Myometrial cell (primary cell): ENCODE results near the gene TUBB4B. TPM values are rescaled to one million over a fixed set of nuclear protein-coding genes. Genes with fewer than 3 reads are reported as not detected.

Source experiments
- total RNA-seq: library from RNA; depleted of rRNA; stranded (reverse); fragments of >200 nt; gene quantifications from 2 replicates; pipeline ENCODE4 v1.2.3, GENCODE V29; 2015

TUBB4B gene
- total RNA-seq: 798 and 901 TPM in 2 replicates

GRCh38 chr9:137240841-137241489, at the start of gene TUBB4B:
TUBB4B (plus strand) TSS chr9:137241287; CDS start chr9:137241361, 74 bp downstream.

GRCh38 chr9:137200311-137201204, 40.5 kb upstream of the TUBB4B start, which contains the start of gene TPRN:
TPRN (minus strand) TSS chr9:137200741; CDS start chr9:137200711, 30 bp downstream.

GRCh38 chr9:137205126-137206069, 35.7 kb upstream of the TUBB4B start, which contains the start of the genes NDOR1 and TMEM203:
NDOR1 (plus strand) TSS chr9:137205700; CDS start chr9:137205778, 78 bp downstream.
TMEM203 (minus strand) TSS chr9:137205648; CDS start chr9:137205414, 234 bp downstream.

GRCh38 chr9:137222190-137223077, 18.7 kb upstream of the TUBB4B start, which contains the start of gene RNF208:
RNF208 (minus strand) TSS chr9:137222240; CDS start chr9:137221212, 1,028 bp downstream.

GRCh38 chr9:137224830-137225694, 16.0 kb upstream of the TUBB4B start, which contains the start of gene CYSRT1:
CYSRT1 (plus strand) TSS chr9:137225174; CDS start chr9:137225622, 448 bp downstream.

GRCh38 chr9:137227054-137227852, 13.8 kb upstream of the TUBB4B start, which contains the start of gene RNF224:
RNF224 (plus strand) TSS chr9:137227502; CDS start chr9:137228336, 834 bp downstream.

GRCh38 chr9:137230705-137231371, 10.2 kb upstream of the TUBB4B start, which contains the start of gene SLC34A3:
SLC34A3 (plus strand) TSS chr9:137230901; CDS start chr9:137231703, 802 bp downstream.

GRCh38 chr9:137251194-137251461, 10.0 kb downstream of the TUBB4B start, which contains the start of gene STPG3:
STPG3 (plus strand) TSS chr9:137251286; CDS start chr9:137251287, 1 bp downstream.

GRCh38 chr9:137254624-137255447, 13.7 kb downstream of the TUBB4B start, which contains the start of gene NELFB:
NELFB (plus strand) TSS chr9:137255327.

GRCh38 chr9:137277329-137278041, 36.4 kb downstream of the TUBB4B start, which contains the start of gene TOR4A:
TOR4A (plus strand) TSS chr9:137277726; CDS start chr9:137278690, 964 bp downstream.

Other genes with a start within 250 kb of the TUBB4B start
- gene PAXX, start 248.9 kb upstream of the TUBB4B start, total RNA-seq: 38.8 and 45.3 TPM in 2 replicates
- 21.6 and 29.6 TPM in 2 replicates for gene CLIC3, start 244.7 kb upstream of the TUBB4B start, total RNA-seq
- gene ABCA2, start 213.1 kb upstream of the TUBB4B start, total RNA-seq: 12.8 and 52.2 TPM in 2 replicates
- not detected in 2 replicates for gene FUT7, start 209.2 kb upstream of the TUBB4B start, total RNA-seq
- gene NPDC1, start 195.1 kb upstream of the TUBB4B start, total RNA-seq: 24.2 and 27.3 TPM in 2 replicates
- 0.58 TPM in 1 of 2 replicates, not detected in the other for gene ENTPD2, start 187.2 kb upstream of the TUBB4B start, total RNA-seq
- 17.3 and 17.5 TPM in 2 replicates for gene SAPCD2, start 170.7 kb upstream of the TUBB4B start, total RNA-seq
- 4.6 and 5.5 TPM in 2 replicates for gene UAP1L1, start 163.8 kb upstream of the TUBB4B start, total RNA-seq
- 122 and 133 TPM in 2 replicates for gene MAN1B1, start 154.3 kb upstream of the TUBB4B start, total RNA-seq
- 62.6 and 81.0 TPM in 2 replicates for gene DPP7, start 126.6 kb upstream of the TUBB4B start, total RNA-seq
- gene GRIN1, start 102.1 kb upstream of the TUBB4B start, total RNA-seq: not detected in 2 replicates
- not detected in 2 replicates for gene LRRC26, start 71.2 kb upstream of the TUBB4B start, total RNA-seq
- gene TMEM210, start 69.2 kb upstream of the TUBB4B start, total RNA-seq: not detected in 2 replicates
- gene ANAPC2, start 52.7 kb upstream of the TUBB4B start, total RNA-seq: 10.7 and 16.3 TPM in 2 replicates
- 69.1 and 154 TPM in 2 replicates for gene SSNA1, start 52.6 kb upstream of the TUBB4B start, total RNA-seq
- gene TPRN, start 40.5 kb upstream of the TUBB4B start, total RNA-seq: 9.2 and 14.7 TPM in 2 replicates
- gene TMEM203, start 35.6 kb upstream of the TUBB4B start, total RNA-seq: 36.5 and 50.7 TPM in 2 replicates
- 12.4 and 19.0 TPM in 2 replicates for gene NDOR1, start 35.6 kb upstream of the TUBB4B start, total RNA-seq
- not detected in 2 replicates for gene RNF208, start 19.0 kb upstream of the TUBB4B start, total RNA-seq
- 2.3 and 2.8 TPM in 2 replicates for gene CYSRT1, start 16.1 kb upstream of the TUBB4B start, total RNA-seq
- gene RNF224, start 13.8 kb upstream of the TUBB4B start, total RNA-seq: not detected in 2 replicates
- not detected in 2 replicates for gene SLC34A3, start 10.4 kb upstream of the TUBB4B start, total RNA-seq
- not detected in 2 replicates for gene STPG3, start 10.0 kb downstream of the TUBB4B start, total RNA-seq
- gene NELFB, start 14.0 kb downstream of the TUBB4B start, total RNA-seq: 55.5 and 60.5 TPM in 2 replicates
- 51.3 and 58.7 TPM in 2 replicates for gene TOR4A, start 36.4 kb downstream of the TUBB4B start, total RNA-seq
- 0.18 TPM in 1 of 2 replicates, not detected in the other for gene NRARP, start 61.0 kb downstream of the TUBB4B start, total RNA-seq
- gene EXD3, start 181.9 kb downstream of the TUBB4B start, total RNA-seq: 7.3 and 22.8 TPM in 2 replicates
- gene NOXA1, start 182.1 kb downstream of the TUBB4B start, total RNA-seq: 0.18 TPM in 1 of 2 replicates, not detected in the other
- gene ENTPD8, start 200.1 kb downstream of the TUBB4B start, total RNA-seq: 0.86 TPM in 1 of 2 replicates, not detected in the other
- 39.5 and 45.0 TPM in 2 replicates for gene NSMF, start 218.0 kb downstream of the TUBB4B start, total RNA-seq